WTC11 (cell line): Measurements from ENCODE around the gene TRMU. TPM values are rescaled to one million over a fixed set of nuclear protein-coding genes. Genes with fewer than 3 reads are reported as not detected.
A peak's percentile ranks its signal among the peaks of the same experiment; 100 is the strongest.

Experiments
- AFF4 ChIP-seq: sonication (generic); formaldehyde crosslinking; IDR thresholded peaks from 2 replicates; pipeline ENCODE4 v1.8.1; 2023; ENCODE audit warnings: mild to moderate bottlenecking, missing genetic modification reagents, borderline replicate concordance
- CBFB ChIP-seq: sonication (generic); formaldehyde crosslinking; IDR thresholded peaks from 2 replicates; pipeline ENCODE4 v1.8.1; 2022; ENCODE audit warnings: mild to moderate bottlenecking, low read depth, missing genetic modification reagents
- CREB1 ChIP-seq: sonication (generic); formaldehyde crosslinking; IDR thresholded peaks from 2 replicates; pipeline ENCODE4 v1.8.0; 2023; ENCODE audit warnings: mild to moderate bottlenecking, missing genetic modification reagents
- E2F1 ChIP-seq: sonication (generic); formaldehyde crosslinking; IDR thresholded peaks from 2 replicates; pipeline ENCODE4 v1.8.0; 2022; ENCODE audit warnings: mild to moderate bottlenecking, missing genetic modification reagents
- ERG ChIP-seq: fragments of 250-450 bp; sonication (Bioruptor Pico); IDR thresholded peaks from 2 replicates; pipeline ENCODE4 v1.8.0; 2021; ENCODE audit warnings: mild to moderate bottlenecking
- FOXJ3 ChIP-seq: sonication (generic); formaldehyde crosslinking; IDR thresholded peaks from 2 replicates; pipeline ENCODE4 v1.9.0; 2021; ENCODE audit warnings: missing genetic modification reagents, mild to moderate bottlenecking, borderline replicate concordance
- GRHL2 ChIP-seq: fragments of 250-450 bp; sonication (Bioruptor Pico); IDR thresholded peaks from 2 replicates; pipeline ENCODE4 v1.8.0; 2022; ENCODE audit warnings: mild to moderate bottlenecking, moderate library complexity; ENCODE audit not compliant: insufficient replicate concordance, severe bottlenecking
- JAZF1 ChIP-seq: fragments of 250-450 bp; sonication (Bioruptor Pico); IDR thresholded peaks from 2 replicates; pipeline ENCODE4 v1.9.0; 2021; ENCODE audit warnings: moderate library complexity, mild to moderate bottlenecking, inconsistent platforms
- MYBL2 ChIP-seq: sonication (generic); formaldehyde crosslinking; IDR thresholded peaks from 2 replicates; pipeline ENCODE4 v1.8.1; 2023; ENCODE audit warnings: mild to moderate bottlenecking, moderate library complexity, missing genetic modification reagents
- RORB ChIP-seq: fragments of 250-450 bp; sonication (Bioruptor Pico); IDR thresholded peaks from 2 replicates; pipeline ENCODE4 v1.9.0; 2021; ENCODE audit warnings: mild to moderate bottlenecking
- STAT6 ChIP-seq: sonication (generic); formaldehyde crosslinking; conservative IDR thresholded peaks from 2 replicates; pipeline ENCODE4 v1.8.1; 2023; ENCODE audit warnings: mild to moderate bottlenecking, low read depth, missing genetic modification reagents, moderate library complexity
- USF1 ChIP-seq: sonication (generic); formaldehyde crosslinking; IDR thresholded peaks from 2 replicates; pipeline ENCODE4 v1.8.0; 2022; ENCODE audit warnings: mild to moderate bottlenecking, missing genetic modification reagents
- ZBTB21 ChIP-seq: sonication (generic); formaldehyde crosslinking; IDR thresholded peaks from 2 replicates; pipeline ENCODE4 v1.8.1; 2023; ENCODE audit warnings: mild to moderate bottlenecking, missing genetic modification reagents, borderline replicate concordance
- ZBTB43 ChIP-seq: sonication (generic); formaldehyde crosslinking; IDR thresholded peaks from 2 replicates; pipeline ENCODE4 v1.8.1; 2023; ENCODE audit warnings: mild to moderate bottlenecking, missing genetic modification reagents
- ZNF138 ChIP-seq: sonication (generic); formaldehyde crosslinking; conservative IDR thresholded peaks from 2 replicates; pipeline ENCODE4 v1.8.1; 2022; ENCODE audit warnings: mild to moderate bottlenecking, moderate library complexity, missing genetic modification reagents
- ZNF317 ChIP-seq: sonication (generic); formaldehyde crosslinking; IDR thresholded peaks from 2 replicates; pipeline ENCODE4 v1.8.1; 2023; ENCODE audit warnings: low read depth, mild to moderate bottlenecking, moderate library complexity, missing genetic modification reagents, borderline replicate concordance
- ZNF396 ChIP-seq: fragments of 250-450 bp; sonication (Bioruptor Pico); IDR thresholded peaks from 2 replicates; pipeline ENCODE4 v1.8.0; 2021; ENCODE audit warnings: mild to moderate bottlenecking, moderate library complexity, borderline replicate concordance
- ZNF671 ChIP-seq: fragments of 250-450 bp; sonication (Bioruptor Pico); IDR thresholded peaks from 2 replicates; pipeline ENCODE4 v1.8.0; 2021; ENCODE audit warnings: mild to moderate bottlenecking
- total RNA-seq: library from RNA; stranded (reverse); gene quantifications from 3 replicates; pipeline ENCODE4 v1.2.3, GENCODE V29; 2021
- TF ChIP-seq, protein P1 (sequence below): sonication (generic); formaldehyde crosslinking; IDR thresholded peaks from 2 replicates; pipeline ENCODE4 v1.8.0; 2023; ENCODE audit warnings: mild to moderate bottlenecking, missing genetic modification reagents
- TF ChIP-seq, protein P2 (sequence below): sonication (generic); formaldehyde crosslinking; IDR thresholded peaks from 2 replicates; pipeline ENCODE4 v1.8.1; 2022; ENCODE audit warnings: mild to moderate bottlenecking, moderate library complexity, missing genetic modification reagents

TRMU gene
- total RNA-seq, 1 experiment from 2014 or later, result 103 TPM

- TF ChIP-seq ERG (CRISPR knock-in tag) (no peak), GRHL2 (CRISPR knock-in tag) (no peak), STAT6 (CRISPR knock-in tag) (no peak), RORB (CRISPR knock-in tag) (no peak), ZNF671 (CRISPR knock-in tag) (no peak), AFF4 (CRISPR knock-in tag) (no peak), CBFB (no peak), JAZF1 (CRISPR knock-in tag) (no peak), E2F1 (CRISPR knock-in tag) (0 out of 2 replicates have a peak, but pooled peaks have one; percentile 31), USF1 (CRISPR knock-in tag) (peak; percentile 47; the same call in 1 of the 2 replicates), ZBTB21 (0 out of 2 replicates have a peak, but pooled peaks have one; percentile 7), ZBTB43 (no peak), ZNF317 (CRISPR knock-in tag) (no peak), ZNF396 (CRISPR knock-in tag) (no peak), FOXJ3 (CRISPR knock-in tag) (no peak), ZNF138 (CRISPR knock-in tag) (no peak), MYBL2 (CRISPR knock-in tag) (peak; percentile 100), CREB1 (no peak)
- TF ChIP-seq, protein P1, sequence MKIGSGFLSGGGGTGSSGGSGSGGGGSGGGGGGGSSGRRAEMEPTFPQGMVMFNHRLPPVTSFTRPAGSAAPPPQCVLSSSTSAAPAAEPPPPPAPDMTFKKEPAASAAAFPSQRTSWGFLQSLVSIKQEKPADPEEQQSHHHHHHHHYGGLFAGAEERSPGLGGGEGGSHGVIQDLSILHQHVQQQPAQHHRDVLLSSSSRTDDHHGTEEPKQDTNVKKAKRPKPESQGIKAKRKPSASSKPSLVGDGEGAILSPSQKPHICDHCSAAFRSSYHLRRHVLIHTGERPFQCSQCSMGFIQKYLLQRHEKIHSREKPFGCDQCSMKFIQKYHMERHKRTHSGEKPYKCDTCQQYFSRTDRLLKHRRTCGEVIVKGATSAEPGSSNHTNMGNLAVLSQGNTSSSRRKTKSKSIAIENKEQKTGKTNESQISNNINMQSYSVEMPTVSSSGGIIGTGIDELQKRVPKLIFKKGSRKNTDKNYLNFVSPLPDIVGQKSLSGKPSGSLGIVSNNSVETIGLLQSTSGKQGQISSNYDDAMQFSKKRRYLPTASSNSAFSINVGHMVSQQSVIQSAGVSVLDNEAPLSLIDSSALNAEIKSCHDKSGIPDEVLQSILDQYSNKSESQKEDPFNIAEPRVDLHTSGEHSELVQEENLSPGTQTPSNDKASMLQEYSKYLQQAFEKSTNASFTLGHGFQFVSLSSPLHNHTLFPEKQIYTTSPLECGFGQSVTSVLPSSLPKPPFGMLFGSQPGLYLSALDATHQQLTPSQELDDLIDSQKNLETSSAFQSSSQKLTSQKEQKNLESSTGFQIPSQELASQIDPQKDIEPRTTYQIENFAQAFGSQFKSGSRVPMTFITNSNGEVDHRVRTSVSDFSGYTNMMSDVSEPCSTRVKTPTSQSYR (CRISPR knock-in tag), result no peak
- TF ChIP-seq, protein P2, sequence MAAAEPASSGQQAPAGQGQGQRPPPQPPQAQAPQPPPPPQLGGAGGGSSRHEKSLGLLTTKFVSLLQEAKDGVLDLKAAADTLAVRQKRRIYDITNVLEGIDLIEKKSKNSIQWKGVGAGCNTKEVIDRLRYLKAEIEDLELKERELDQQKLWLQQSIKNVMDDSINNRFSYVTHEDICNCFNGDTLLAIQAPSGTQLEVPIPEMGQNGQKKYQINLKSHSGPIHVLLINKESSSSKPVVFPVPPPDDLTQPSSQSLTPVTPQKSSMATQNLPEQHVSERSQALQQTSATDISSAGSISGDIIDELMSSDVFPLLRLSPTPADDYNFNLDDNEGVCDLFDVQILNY (CRISPR knock-in tag), result peak; percentile 78; the same call in 1 of the 2 replicates
Measured at GRCh38 chr22:46296257-46297150, 39.0 kb upstream of the TRMU start, which contains the start of gene GTSE1 (continued).
